Measurements from ENCODE around the gene ZDHHC1.

Gene ZDHHC1

GRCh38 chr16:67432506-67432890 lies 16.2 kb upstream of the ZDHHC1 start:
- in situ Hi-C loops (cut with MboI; ENCODE audit: low sequenced_read_pairs): loop anchor here (25.0 kb wide), 1 partner anchor 470 kb away; the partner anchor contains the start of gene CES3

GRCh38 chr16:67431775-67432505 lies 15.7 kb upstream of the ZDHHC1 start:
- in situ Hi-C loops (cut with MboI; ENCODE audit: low sequenced_read_pairs): loop anchor here (25.0 kb wide), 1 partner anchor 470 kb away; the partner anchor contains the start of gene CES3

GRCh38 chr16:67430977-67431774 lies 14.9 kb upstream of the ZDHHC1 start, which contains the start of gene HSD11B2:
Gene HSD11B2, plus strand, starts transcription at chr16:67431121. Its CDS starts 128 bp downstream, at chr16:67431249.
- in situ Hi-C loops (cut with MboI; ENCODE audit: low sequenced_read_pairs): loop anchor here (25.0 kb wide), 1 partner anchor 469 kb away; the partner anchor contains the start of gene CES3

GRCh38 chr16:67430504-67430976 lies 14.3 kb upstream of the ZDHHC1 start:
- in situ Hi-C loops (cut with MboI; ENCODE audit: low sequenced_read_pairs): loop anchor here (25.0 kb wide), 1 partner anchor 468 kb away; the partner anchor contains the start of gene CES3

- in situ Hi-C loops (cut with MboI; ENCODE audit: low sequenced_read_pairs): loop anchor here (25.0 kb wide), 1 partner anchor 468 kb away; the partner anchor contains the start of gene CES3
These were observed 13.7 kb upstream of the ZDHHC1 start for GRCh38 chr16:67429799-67430503.

- in situ Hi-C loops (cut with MboI; ENCODE audit: low sequenced_read_pairs): loop anchor here (25.0 kb wide), 1 partner anchor 467 kb away; the partner anchor contains the start of gene CES3
These were observed 12.9 kb upstream of the ZDHHC1 start for GRCh38 chr16:67429053-67429798.

GRCh38 chr16:67428146-67428731 lies 12.0 kb upstream of the ZDHHC1 start:
- in situ Hi-C loops (cut with MboI; ENCODE audit: low sequenced_read_pairs): loop anchor here (25.0 kb wide), 1 partner anchor 466 kb away; the partner anchor contains the start of gene CES3

- in situ Hi-C loops (cut with MboI; ENCODE audit: low sequenced_read_pairs): loop anchor here (25.0 kb wide), 1 partner anchor 465 kb away; the partner anchor contains the start of gene CES3
These were observed 10.7 kb upstream of the ZDHHC1 start for GRCh38 chr16:67426950-67427349.

- in situ Hi-C loops (cut with MboI; ENCODE audit: low sequenced_read_pairs): loop anchor here (25.0 kb wide), 1 partner anchor 464 kb away; the partner anchor contains the start of gene CES3
These were observed 9.7 kb upstream of the ZDHHC1 start for GRCh38 chr16:67426022-67426421.

GRCh38 chr16:67425580-67425979 lies 9.3 kb upstream of the ZDHHC1 start:
- in situ Hi-C loops (cut with MboI; ENCODE audit: low sequenced_read_pairs): loop anchor here (25.0 kb wide), 1 partner anchor 463 kb away; the partner anchor contains the start of gene CES3

- in situ Hi-C loops (cut with MboI; ENCODE audit: low sequenced_read_pairs): loop anchor here (25.0 kb wide), 1 partner anchor 463 kb away; the partner anchor contains the start of gene CES3
These were observed 8.8 kb upstream of the ZDHHC1 start for GRCh38 chr16:67425061-67425460.

- in situ Hi-C loops (cut with MboI; ENCODE audit: low sequenced_read_pairs): no loop called here
These were observed 8.0 kb upstream of the ZDHHC1 start for GRCh38 chr16:67424261-67424615.

GRCh38 chr16:67423611-67424260 lies 7.5 kb upstream of the ZDHHC1 start:
- in situ Hi-C loops (cut with MboI; ENCODE audit: low sequenced_read_pairs): no loop called here

GRCh38 chr16:67423015-67423414 lies 6.7 kb upstream of the ZDHHC1 start:
- in situ Hi-C loops (cut with MboI; ENCODE audit: low sequenced_read_pairs): no loop called here

GRCh38 chr16:67421030-67421429 lies 4.8 kb upstream of the ZDHHC1 start:
- in situ Hi-C loops (cut with MboI; ENCODE audit: low sequenced_read_pairs): no loop called here

- in situ Hi-C loops (cut with MboI; ENCODE audit: low sequenced_read_pairs): no loop called here
These were observed 3.7 kb upstream of the ZDHHC1 start for GRCh38 chr16:67419931-67420330.

- in situ Hi-C loops (cut with MboI; ENCODE audit: low sequenced_read_pairs): no loop called here
These were observed 3.2 kb upstream of the ZDHHC1 start for GRCh38 chr16:67419502-67419901.

GRCh38 chr16:67417333-67418061 lies 1.2 kb upstream of the ZDHHC1 start:
- in situ Hi-C loops (cut with MboI; ENCODE audit: low sequenced_read_pairs): no loop called here
